PC-9 (cell line): ENCODE results near the gene EZR. TPM values are rescaled to one million over a fixed set of nuclear protein-coding genes. Genes with fewer than 3 reads are reported as not detected.

Experiments
- BruUV-seq: library from RNA; stranded (reverse); fragments of 400-500 nt; replicated peaks from 2 replicates; lab custom pipeline; 2021; lab: Mats Ljungman, UMichigan
- CTCF ChIA-PET: fragments of 300-600 bp; sonication (Branson Sonifier 250); formaldehyde crosslinking; loops from one replicate; lab custom pipeline; 2022; ENCODE audit warnings: antibody characterized with exemption; lab: Charles Lee
- POLR2A ChIA-PET: fragments of 300-600 bp; sonication (Branson Sonifier 250); formaldehyde crosslinking; loops from one replicate; lab custom pipeline; 2022; ENCODE audit warnings: antibody characterized with exemption; ENCODE audit not compliant: unreplicated experiment; lab: Charles Lee
- DNase-seq, 2 experiments: peaks; one replicate each; pipeline versions ENCODE4 v3.0.0 to v3.0.0-alpha.2; 2015 to 2022; ENCODE audit warnings: mixed read lengths in 1 of 2
- H2AFZ ChIP-seq: fragments of 200-600 bp; sonication (generic); 2 replicates; pipeline ENCODE4 v1.8.1; 2017; ENCODE audit warnings: antibody characterized with exemption
- H3F3A ChIP-seq: fragments of 200-600 bp; sonication (generic); 2 replicates; pipeline ENCODE4 v1.8.1; 2017; ENCODE audit warnings: antibody characterized with exemption, mild to moderate bottlenecking, low read depth; ENCODE audit not compliant: insufficient read depth
- H3K27ac ChIP-seq: fragments of 200-600 bp; sonication (generic); 2 replicates; pipeline ENCODE4 v1.6.1; 2016; ENCODE audit warnings: mixed run types
- H3K27me3 ChIP-seq: fragments of 200-600 bp; sonication (generic); 2 replicates; pipeline ENCODE4 v1.6.1; 2016; ENCODE audit warnings: low read depth, mixed run types; ENCODE audit not compliant: insufficient read depth
- H3K36me3 ChIP-seq: fragments of 200-600 bp; sonication (generic); 2 replicates; pipeline ENCODE4 v1.6.1; 2016; ENCODE audit warnings: low read depth, mixed run types
- H3K4me1 ChIP-seq: fragments of 200-600 bp; sonication (generic); replicated peaks from 2 replicates; pipeline ENCODE4 v1.6.1; 2016; ENCODE audit warnings: mixed run types; ENCODE audit not compliant: insufficient read depth
- H3K4me2 ChIP-seq: fragments of 200-600 bp; sonication (generic); 2 replicates; pipeline ENCODE4 v1.6.1; 2017; ENCODE audit warnings: mixed run types
- H3K4me3 ChIP-seq: fragments of 200-600 bp; sonication (generic); 2 replicates; pipeline ENCODE4 v1.6.1; 2016; ENCODE audit warnings: mixed run types
- H3K79me2 ChIP-seq: fragments of 200-600 bp; sonication (generic); 2 replicates; pipeline ENCODE4 v1.6.1; 2017; ENCODE audit warnings: low read depth, mixed run types
- H3K9me2 ChIP-seq: fragments of 200-600 bp; sonication (generic); 2 replicates; pipeline ENCODE4 v1.8.1; 2017; ENCODE audit warnings: mild to moderate bottlenecking; ENCODE audit not compliant: insufficient read depth
- H3K9me3 ChIP-seq: fragments of 200-600 bp; sonication (generic); 2 replicates; pipeline ENCODE4 v1.8.1; 2016; ENCODE audit warnings: low read depth; ENCODE audit not compliant: insufficient read depth
- H4K20me1 ChIP-seq: fragments of 200-600 bp; sonication (generic); 2 replicates; pipeline ENCODE4 v1.8.1; 2017; ENCODE audit not compliant: insufficient read depth
- EZH2 ChIP-seq: fragments of 200-600 bp; sonication (generic); IDR thresholded peaks from 2 replicates; pipeline ENCODE4 v1.8.0; 2017; ENCODE audit warnings: antibody characterized with exemption, low read depth
- intact Hi-C: fragments of 100-400 bp; cut with micrococcal nuclease; formaldehyde crosslinking; loops from one replicate; pipeline ENCODE4 v1.10.0; 2022; ENCODE audit not compliant: unreplicated experiment
- total RNA-seq: library from RNA; stranded (reverse); gene quantifications from 2 replicates; pipeline ENCODE4 v1.2.3, GENCODE V29; 2021
- TF ChIP-seq, protein P1 (sequence below): fragments of 200-600 bp; sonication (generic); conservative IDR thresholded peaks from 2 replicates; pipeline ENCODE4 v1.6.1; 2017; ENCODE audit warnings: mixed run types, antibody characterized with exemption, mild to moderate bottlenecking, moderate library complexity

Gene EZR
- total RNA-seq, 1 experiment from 2014 or later, result 240 TPM

DNA sequence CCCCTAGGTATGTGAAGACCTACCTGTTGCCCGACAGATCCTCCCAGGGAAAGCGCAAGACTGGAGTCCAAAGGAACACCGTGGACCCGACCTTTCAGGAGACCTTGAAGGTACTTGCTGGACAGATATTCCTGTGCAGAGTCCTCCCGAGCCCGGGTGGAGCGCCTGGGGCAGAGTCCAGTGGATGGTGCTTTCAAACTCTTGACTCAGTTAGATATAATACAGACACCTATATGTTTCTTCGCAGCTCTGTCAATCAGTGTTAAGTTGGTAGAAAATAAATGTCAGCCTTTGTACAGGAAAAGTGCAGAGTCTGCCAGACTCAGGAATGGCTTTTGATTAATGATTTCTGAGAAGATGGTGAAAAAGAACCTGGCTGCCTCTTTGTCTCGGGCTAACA lies 67.2 kb downstream of the EZR start:
- BruUV-seq, result no TSS peak
- DNase-seq, result no peak
- Histone ChIP-seq H3K9me3 (no peaks in the 10 kb centered on the region), H3F3A (peaks cover 8% of the 10 kb centered on the region; the same call in 1 of the 2 replicates), H3K4me1 (no peaks in the 10 kb centered on the region), H3K9me2 (no peaks in the 10 kb centered on the region), H3K4me2 (no peak overlapping the region), H3K4me3 (no peak overlapping the region), H3K79me2 (no peaks in the 10 kb centered on the region), H3K36me3 (no peaks in the 10 kb centered on the region), H3K27ac (no peak overlapping the region), H3K27me3 (no peaks in the 10 kb centered on the region), H2AFZ (no peak overlapping the region), H4K20me1 (no peaks in the 10 kb centered on the region)
- CTCF ChIA-PET, result no interaction called here
- intact Hi-C loops, result no loop called here
- TF ChIP-seq, protein P1, sequence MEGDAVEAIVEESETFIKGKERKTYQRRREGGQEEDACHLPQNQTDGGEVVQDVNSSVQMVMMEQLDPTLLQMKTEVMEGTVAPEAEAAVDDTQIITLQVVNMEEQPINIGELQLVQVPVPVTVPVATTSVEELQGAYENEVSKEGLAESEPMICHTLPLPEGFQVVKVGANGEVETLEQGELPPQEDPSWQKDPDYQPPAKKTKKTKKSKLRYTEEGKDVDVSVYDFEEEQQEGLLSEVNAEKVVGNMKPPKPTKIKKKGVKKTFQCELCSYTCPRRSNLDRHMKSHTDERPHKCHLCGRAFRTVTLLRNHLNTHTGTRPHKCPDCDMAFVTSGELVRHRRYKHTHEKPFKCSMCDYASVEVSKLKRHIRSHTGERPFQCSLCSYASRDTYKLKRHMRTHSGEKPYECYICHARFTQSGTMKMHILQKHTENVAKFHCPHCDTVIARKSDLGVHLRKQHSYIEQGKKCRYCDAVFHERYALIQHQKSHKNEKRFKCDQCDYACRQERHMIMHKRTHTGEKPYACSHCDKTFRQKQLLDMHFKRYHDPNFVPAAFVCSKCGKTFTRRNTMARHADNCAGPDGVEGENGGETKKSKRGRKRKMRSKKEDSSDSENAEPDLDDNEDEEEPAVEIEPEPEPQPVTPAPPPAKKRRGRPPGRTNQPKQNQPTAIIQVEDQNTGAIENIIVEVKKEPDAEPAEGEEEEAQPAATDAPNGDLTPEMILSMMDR, result no peak
- TF ChIP-seq EZH2, result no peak
- POLR2A ChIA-PET, result no interaction called here

DNA sequence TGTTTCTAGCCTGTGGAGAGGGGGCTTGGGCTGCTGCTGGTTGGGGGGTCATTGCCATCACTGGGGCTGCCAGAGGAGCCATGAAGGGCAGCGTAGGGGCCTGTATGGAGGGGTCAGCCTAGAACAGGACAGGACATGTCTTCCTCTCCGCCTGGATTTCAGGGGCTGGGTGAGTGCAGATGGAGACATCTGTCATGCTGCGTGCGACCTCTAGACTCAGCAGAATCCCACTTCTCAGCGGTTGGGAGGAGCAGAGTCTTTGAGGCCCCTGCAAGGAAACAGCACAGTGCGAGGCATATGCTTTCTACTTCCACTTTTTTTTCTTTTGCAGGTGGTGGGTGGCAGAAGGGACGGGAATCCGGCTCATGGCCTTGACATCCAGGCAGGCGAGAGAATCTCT lies 67.9 kb downstream of the EZR start:
- intact Hi-C loops, result no loop called here

DNA sequence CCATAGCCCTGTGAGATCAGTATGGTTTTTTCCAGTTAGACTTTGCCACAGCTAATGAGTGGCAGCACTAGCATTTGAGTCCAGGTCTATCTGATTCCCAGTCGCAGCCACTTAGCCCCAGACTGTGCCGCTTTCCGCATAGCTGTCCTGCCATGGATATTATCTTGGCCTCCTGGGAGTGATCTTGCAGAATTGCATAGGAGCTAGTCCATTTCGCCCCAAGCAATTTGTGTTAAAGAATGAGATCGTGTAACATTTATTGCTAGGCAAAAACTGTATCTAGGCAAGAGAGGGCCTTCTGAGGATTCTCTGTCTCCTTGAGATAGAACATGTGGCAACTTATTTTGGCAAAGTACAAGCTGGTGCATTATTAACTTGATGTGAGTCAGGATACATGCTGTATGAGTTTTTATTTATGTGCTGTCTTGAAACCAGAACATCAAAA lies 74.2 kb downstream of the EZR start:
- BruUV-seq, result no TSS peak
- H3K79me2 ChIP-seq, result peaks cover 19% of the 10 kb centered on the region
- no peak overlapping the region for H2AFZ ChIP-seq
- ChIA-PET CTCF (no interaction called here), POLR2A (no interaction called here)
- no peaks in the 10 kb centered on the region for H4K20me1 ChIP-seq
- no peak overlapping the region for H3K27ac ChIP-seq
- TF ChIP-seq EZH2, result no peak
- TF ChIP-seq, protein P1, result no peak
- H3F3A ChIP-seq, result peaks cover 15% of the 10 kb centered on the region; the same call in 1 of the 2 replicates
- no peak overlapping the region for H3K4me2 ChIP-seq
- no peaks in the 10 kb centered on the region for H3K27me3 ChIP-seq
- H3K9me3 ChIP-seq, result peaks cover 6% of the 10 kb centered on the region; the same call in 1 of the 2 replicates
- DNase-seq, result no peak
- H3K4me3 ChIP-seq, result no peak overlapping the region
- no peaks in the 10 kb centered on the region for H3K9me2 ChIP-seq
- intact Hi-C loops, result no loop called here
- peaks cover 33% of the 10 kb centered on the region; the same call in 1 of the 2 replicates for H3K36me3 ChIP-seq
- peaks cover 21% of the 10 kb centered on the region for H3K4me1 ChIP-seq

More for the DNA sequence above, 67.9 kb downstream of the EZR start:
- H3K4me2 ChIP-seq, result no peak overlapping the region
- H3K4me3 ChIP-seq, result no peak overlapping the region
- peak in 1 of 2 experiments; percentile 21 for DNase-seq
- CTCF ChIA-PET, result no interaction called here
- BruUV-seq, result no TSS peak
- no peak overlapping the region for H3K27ac ChIP-seq
- no peaks in the 10 kb centered on the region for H3K9me2 ChIP-seq
- H3K9me3 ChIP-seq, result no peaks in the 10 kb centered on the region
- POLR2A ChIA-PET, result no interaction called here
- H3K4me1 ChIP-seq, result no peaks in the 10 kb centered on the region
- H3K79me2 ChIP-seq, result no peaks in the 10 kb centered on the region
- no peaks in the 10 kb centered on the region for H3K27me3 ChIP-seq
- no peak for TF ChIP-seq EZH2
- TF ChIP-seq, protein P1, result no peak
- H4K20me1 ChIP-seq, result no peaks in the 10 kb centered on the region
- H2AFZ ChIP-seq, result no peak overlapping the region
- H3F3A ChIP-seq, result peaks cover 8% of the 10 kb centered on the region; the same call in 1 of the 2 replicates
- no peaks in the 10 kb centered on the region for H3K36me3 ChIP-seq
